ENCODE data around the gene CXXC4.

The CXXC4 gene

DNA sequence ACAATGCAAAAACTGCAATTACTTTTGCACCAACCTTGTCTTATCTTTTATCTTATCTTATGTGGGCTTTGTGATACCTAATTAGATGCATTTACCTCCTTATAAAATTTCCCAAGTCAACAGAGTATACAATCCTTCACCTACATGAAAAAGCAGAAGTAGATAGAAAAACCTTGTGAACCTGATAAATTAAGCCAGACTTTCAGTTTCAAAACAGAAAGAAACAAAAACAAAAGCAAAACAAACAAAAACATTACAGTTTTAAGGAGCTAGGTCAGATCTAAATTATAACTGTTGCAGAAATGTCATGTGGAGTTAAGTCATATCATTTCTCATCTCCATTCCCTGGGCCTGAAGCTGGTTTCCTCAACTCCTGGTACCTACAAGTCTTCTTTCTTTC lies 24.9 kb upstream of the CXXC4 start:
- TF ChIP-seq, protein P1, sequence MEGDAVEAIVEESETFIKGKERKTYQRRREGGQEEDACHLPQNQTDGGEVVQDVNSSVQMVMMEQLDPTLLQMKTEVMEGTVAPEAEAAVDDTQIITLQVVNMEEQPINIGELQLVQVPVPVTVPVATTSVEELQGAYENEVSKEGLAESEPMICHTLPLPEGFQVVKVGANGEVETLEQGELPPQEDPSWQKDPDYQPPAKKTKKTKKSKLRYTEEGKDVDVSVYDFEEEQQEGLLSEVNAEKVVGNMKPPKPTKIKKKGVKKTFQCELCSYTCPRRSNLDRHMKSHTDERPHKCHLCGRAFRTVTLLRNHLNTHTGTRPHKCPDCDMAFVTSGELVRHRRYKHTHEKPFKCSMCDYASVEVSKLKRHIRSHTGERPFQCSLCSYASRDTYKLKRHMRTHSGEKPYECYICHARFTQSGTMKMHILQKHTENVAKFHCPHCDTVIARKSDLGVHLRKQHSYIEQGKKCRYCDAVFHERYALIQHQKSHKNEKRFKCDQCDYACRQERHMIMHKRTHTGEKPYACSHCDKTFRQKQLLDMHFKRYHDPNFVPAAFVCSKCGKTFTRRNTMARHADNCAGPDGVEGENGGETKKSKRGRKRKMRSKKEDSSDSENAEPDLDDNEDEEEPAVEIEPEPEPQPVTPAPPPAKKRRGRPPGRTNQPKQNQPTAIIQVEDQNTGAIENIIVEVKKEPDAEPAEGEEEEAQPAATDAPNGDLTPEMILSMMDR (conservative IDR thresholded peaks at IDR 0.05), result no peak
- no peak overlapping the region for H3K27ac ChIP-seq

DNA sequence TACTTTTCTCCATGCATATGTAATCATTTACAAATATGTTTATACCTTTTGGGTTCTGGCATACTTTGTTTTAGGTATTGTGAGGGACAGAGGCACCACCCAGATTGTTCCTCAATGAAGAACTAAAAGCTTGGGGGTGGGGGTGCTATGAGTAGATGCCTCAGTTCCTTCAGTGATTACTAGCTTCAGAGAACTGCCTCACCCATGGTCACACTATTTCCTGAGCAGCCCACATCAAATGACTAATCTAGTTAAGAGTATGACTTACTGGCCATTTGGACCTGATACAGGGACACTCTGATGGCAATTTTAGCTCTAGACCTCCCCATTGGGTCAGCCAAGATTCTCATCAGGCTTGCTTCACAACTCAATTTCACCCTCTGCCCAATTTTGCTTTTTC lies 22.2 kb upstream of the CXXC4 start:
- TF ChIP-seq, protein P1 (conservative IDR thresholded peaks at IDR 0.05), result no peak
- no peak overlapping the region for H3K27ac ChIP-seq

DNA sequence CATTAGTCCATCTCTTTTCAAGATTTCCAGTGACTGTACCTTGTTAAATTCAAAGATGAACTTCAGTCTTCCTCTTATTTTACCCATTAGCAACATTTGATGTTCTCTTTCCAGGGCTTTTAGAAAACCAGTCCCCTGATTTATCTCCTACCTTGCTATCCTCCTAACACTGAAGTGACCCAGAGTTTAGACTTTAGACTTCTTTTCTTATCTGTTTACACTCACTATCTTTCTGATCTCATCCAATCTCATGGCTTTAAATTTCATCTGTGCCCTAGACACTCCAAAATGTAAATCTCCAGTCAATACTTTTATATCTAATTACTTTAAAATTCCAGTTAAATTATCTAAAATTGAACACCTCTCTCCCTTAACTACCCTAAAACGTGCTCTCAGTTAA lies 13.5 kb upstream of the CXXC4 start:
- H3K27ac ChIP-seq, result no peak overlapping the region
- TF ChIP-seq, protein P1 (conservative IDR thresholded peaks at IDR 0.05), result no peak

DNA sequence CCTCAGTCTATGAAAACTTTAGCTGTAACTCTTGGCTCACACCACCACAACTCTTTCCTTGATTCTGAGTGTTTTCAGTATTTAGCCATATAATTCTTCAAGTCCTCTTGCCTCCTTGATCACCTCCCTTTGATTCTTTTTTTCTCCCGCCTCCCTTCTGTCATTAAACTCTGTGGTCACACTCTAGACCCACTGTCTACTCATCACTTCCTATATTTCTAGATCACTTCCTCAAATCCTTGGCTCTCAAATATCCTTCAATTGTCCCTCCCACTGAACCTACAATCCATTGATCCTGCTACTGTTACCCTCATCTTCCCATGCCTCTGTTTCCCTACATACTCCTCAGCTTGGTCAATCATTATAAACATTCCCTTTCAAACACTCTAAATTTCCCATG lies 12.4 kb upstream of the CXXC4 start:
- no peak overlapping the region for H3K27ac ChIP-seq
- TF ChIP-seq, protein P1 (conservative IDR thresholded peaks at IDR 0.05), result no peak

DNA sequence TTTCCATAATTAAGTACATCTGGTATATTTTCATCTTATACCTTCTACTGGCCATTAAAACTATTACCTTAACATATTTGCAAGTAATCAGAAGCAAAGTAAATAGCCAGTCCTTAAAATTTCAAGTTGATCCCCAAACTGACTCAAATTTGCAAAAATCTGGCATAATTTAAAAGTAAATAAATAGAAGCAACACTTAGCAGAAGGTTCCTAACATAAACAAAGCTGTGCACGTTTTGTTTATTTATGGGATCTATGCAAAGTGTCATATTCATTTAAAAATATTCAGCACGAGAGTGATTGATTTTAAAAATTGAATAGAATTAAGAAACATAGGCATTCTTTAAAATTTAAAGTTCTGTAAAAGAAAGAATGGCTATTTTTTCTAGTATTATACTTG lies 9.8 kb upstream of the CXXC4 start:
- TF ChIP-seq, protein P1 (conservative IDR thresholded peaks at IDR 0.05), result no peak
- H3K27ac ChIP-seq, result no peak overlapping the region

DNA sequence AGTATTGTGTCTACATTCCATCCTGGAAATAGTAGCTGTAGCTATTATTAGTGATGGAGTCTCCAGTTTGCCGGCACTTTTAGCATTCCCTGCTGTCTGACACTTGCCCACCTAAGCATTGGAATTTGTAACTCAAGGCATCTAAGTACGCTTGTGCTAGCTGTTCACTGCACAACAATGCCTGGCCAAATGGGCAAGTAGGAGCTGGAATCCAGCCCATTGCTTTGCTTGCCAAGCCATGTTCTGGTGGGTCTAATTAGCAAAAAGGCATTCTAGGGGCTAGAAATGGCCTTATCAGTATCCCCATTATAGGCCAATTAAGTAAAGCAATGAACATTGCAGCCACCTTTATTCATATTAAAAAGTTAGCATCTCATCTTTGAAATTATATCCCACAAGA lies 7.8 kb upstream of the CXXC4 start:
- TF ChIP-seq, protein P1 (conservative IDR thresholded peaks at IDR 0.05), result no peak
- H3K27ac ChIP-seq, result no peak overlapping the region

DNA sequence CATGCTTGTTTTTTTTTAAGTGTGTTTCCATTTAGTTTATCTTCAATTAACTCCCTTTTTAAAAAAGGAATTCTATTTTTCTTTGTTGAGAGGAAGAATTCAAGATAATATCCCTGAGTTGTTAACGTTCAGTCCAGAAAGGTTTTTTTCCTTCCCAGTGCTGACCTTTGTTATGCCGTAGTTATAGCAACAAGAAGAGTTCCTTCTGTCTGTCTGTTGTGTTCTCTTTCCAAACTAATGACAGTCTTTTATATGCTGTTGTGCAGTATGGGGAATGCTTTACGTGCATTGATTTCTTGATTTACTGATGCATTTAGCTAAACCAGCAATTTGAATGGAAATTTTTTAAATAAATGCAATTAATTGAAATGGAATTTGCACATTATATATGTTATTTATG lies 6.6 kb upstream of the CXXC4 start:
- TF ChIP-seq, protein P1 (conservative IDR thresholded peaks at IDR 0.05), result no peak
- no peak overlapping the region for H3K27ac ChIP-seq

DNA sequence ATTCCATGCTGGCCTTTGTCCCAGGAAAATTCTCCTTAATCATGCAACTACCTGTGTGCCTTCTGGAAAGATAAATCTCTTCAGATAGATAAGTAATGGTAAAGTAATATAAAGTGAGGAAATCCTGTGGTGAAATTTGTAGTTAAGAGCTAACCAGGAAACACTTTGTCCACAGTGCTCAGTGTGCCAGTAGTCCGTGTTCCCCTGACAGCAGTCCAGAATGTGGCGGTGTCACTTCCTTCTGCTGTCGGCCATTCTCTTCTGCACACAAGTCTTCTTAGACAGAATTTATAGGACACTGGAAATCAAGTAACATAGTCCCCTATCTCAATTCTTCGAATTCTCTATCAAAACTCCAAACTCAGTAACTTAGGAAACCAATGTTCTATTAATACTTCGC lies 5.7 kb upstream of the CXXC4 start:
- H3K27ac ChIP-seq, result no peak overlapping the region
- TF ChIP-seq, protein P1 (conservative IDR thresholded peaks at IDR 0.05), result no peak

Measured in VCaP (cell line).